Activated T-helper 2 cell treated with anti-CD3 and anti-CD28 coated beads, Interferon-gamma antibody, Interleukin-2, Interleukin-4, amounts not matched to agents 10 μg/mL and 5 μg/mL and 100 μg/mL, durations not matched to agents 14 hours and 24 hours and 36 hours (primary cell): Measurements from ENCODE around the gene GSX2. TPM values are rescaled to one million over a fixed set of nuclear protein-coding genes. Genes with fewer than 3 reads are reported as not detected.
"Not testable (repeated sequence)": the region's sequence is repeated elsewhere in the genome, so short reads cannot be mapped to it uniquely, and the experiment has no call there.

ENCODE experiments used
- DNase-seq: peaks from one replicate; pipeline ENCODE4 v3.0.0; 2021; ENCODE audit warnings: low spot score
- H3K27ac Mint-ChIP-seq: one replicate; pipeline ENCODE4 v1.8.0; 2021; ENCODE audit warnings: mixed read lengths
- H3K27me3 Mint-ChIP-seq: one replicate; pipeline ENCODE4 v1.8.0; 2021; ENCODE audit warnings: low read depth, mixed read lengths
- H3K36me3 Mint-ChIP-seq: one replicate; pipeline ENCODE4 v1.8.0; 2021; ENCODE audit warnings: low read depth, mixed read lengths
- H3K4me1 Mint-ChIP-seq: one replicate; pipeline ENCODE4 v1.8.0; 2021; ENCODE audit warnings: low read depth, mixed read lengths
- H3K4me3 Mint-ChIP-seq: one replicate; pipeline ENCODE4 v1.8.0; 2021; ENCODE audit warnings: low read depth, mild to moderate bottlenecking, moderate library complexity, mixed read lengths
- H3K9me3 Mint-ChIP-seq: one replicate; pipeline ENCODE4 v1.8.0; 2021; ENCODE audit warnings: mixed read lengths
- intact Hi-C: fragments of 100-400 bp; cut with micrococcal nuclease; formaldehyde crosslinking; loops from one replicate; pipeline ENCODE4 v1.15.1; 2023
- total RNA-seq: library from RNA; stranded (reverse); gene quantifications from 2 replicates; pipeline ENCODE4 v1.2.3, GENCODE V29; 2022

The GSX2 gene
- total RNA-seq, 1 donor from 2014 or later = not detected

- Mint-ChIP-seq H3K4me1 (peaks cover 26% of the 10 kb centered on the region), H3K4me3 (no peak overlapping the region), H3K36me3 (no peaks in the 10 kb centered on the region), H3K27ac (no peak overlapping the region), H3K9me3 (no peaks in the 10 kb centered on the region), H3K27me3 (peaks cover 89% of the 10 kb centered on the region)
- no peak for DNase-seq
- intact Hi-C loops = no loop called here
Observed at GRCh38 chr4:54098375-54098774, 1.6 kb upstream of the GSX2 start.

- DNase-seq = no peak
- Mint-ChIP-seq H3K27me3 (peaks cover 90% of the 10 kb centered on the region), H3K27ac (no peak overlapping the region), H3K36me3 (no peaks in the 10 kb centered on the region), H3K9me3 (no peaks in the 10 kb centered on the region), H3K4me3 (no peak overlapping the region), H3K4me1 (peaks cover 21% of the 10 kb centered on the region)
- intact Hi-C loops = no loop called here
Observed at GRCh38 chr4:54099287-54099747, 646 bp upstream of the GSX2 start.

GRCh38 chr4:54100595-54101189 lies 729 bp downstream of the GSX2 start:
- Mint-ChIP-seq H3K27me3 (peaks cover 89% of the 10 kb centered on the region), H3K4me3 (no peak overlapping the region), H3K4me1 (peaks cover 26% of the 10 kb centered on the region), H3K36me3 (no peaks in the 10 kb centered on the region), H3K27ac (no peak overlapping the region), H3K9me3 (no peaks in the 10 kb centered on the region)
- intact Hi-C loops = loop anchor here (1.0 to 2.0 kb wide), 2 partner anchors 7 to 192 kb away; no protein-coding TSS in a partner anchor
- no peak for DNase-seq

GRCh38 chr4:54101190-54102041 lies 1.5 kb downstream of the GSX2 start:
- intact Hi-C loops = loop anchor here (1.0 to 2.0 kb wide), 3 partner anchors 8 to 193 kb away; no protein-coding TSS in a partner anchor
- Mint-ChIP-seq H3K36me3 (no peaks in the 10 kb centered on the region), H3K27ac (no peak overlapping the region), H3K4me3 (peak overlapping the region; percentile 47), H3K27me3 (peaks cover 88% of the 10 kb centered on the region), H3K4me1 (peaks cover 26% of the 10 kb centered on the region), H3K9me3 (no peaks in the 10 kb centered on the region)
- DNase-seq = no peak

- Mint-ChIP-seq H3K4me1 (peaks cover 26% of the 10 kb centered on the region), H3K9me3 (no peaks in the 10 kb centered on the region), H3K27me3 (peaks cover 86% of the 10 kb centered on the region), H3K27ac (no peak overlapping the region), H3K36me3 (no peaks in the 10 kb centered on the region), H3K4me3 (no peak overlapping the region)
- intact Hi-C loops = loop anchor here (2.0 kb wide), 1 partner anchor 128 kb away; no protein-coding TSS in a partner anchor
- DNase-seq = no peak
Observed at GRCh38 chr4:54102531-54103106, 2.7 kb downstream of the GSX2 start.

GRCh38 chr4:54103190-54103574 lies 3.2 kb downstream of the GSX2 start:
- peaks cover 84% of the 10 kb centered on the region for H3K27me3 Mint-ChIP-seq
- H3K9me3 Mint-ChIP-seq = no peaks in the 10 kb centered on the region
- no peak for DNase-seq
- H3K4me1 Mint-ChIP-seq = peaks cover 28% of the 10 kb centered on the region
- H3K36me3 Mint-ChIP-seq = no peaks in the 10 kb centered on the region
- no peak overlapping the region for H3K4me3 Mint-ChIP-seq
- intact Hi-C loops = loop anchor here (2.0 kb wide), 1 partner anchor 128 kb away; no protein-coding TSS in a partner anchor
- H3K27ac Mint-ChIP-seq = no peak overlapping the region

GRCh38 chr4:54104907-54105306 lies 4.9 kb downstream of the GSX2 start:
- Mint-ChIP-seq H3K4me1 (peaks cover 23% of the 10 kb centered on the region), H3K36me3 (no peaks in the 10 kb centered on the region), H3K27ac (no peak overlapping the region), H3K4me3 (no peak overlapping the region), H3K27me3 (peaks cover 83% of the 10 kb centered on the region), H3K9me3 (no peaks in the 10 kb centered on the region)
- intact Hi-C loops = loop anchor here (5.0 kb wide), 1 partner anchor 552 kb away; the partner anchor contains the start of gene KIT
- no peak for DNase-seq

GRCh38 chr4:54107951-54108748 lies 8.2 kb downstream of the GSX2 start:
- Mint-ChIP-seq H3K36me3 (no peaks in the 10 kb centered on the region), H3K9me3 (no peaks in the 10 kb centered on the region), H3K27ac (no peak overlapping the region), H3K4me1 (peaks cover 14% of the 10 kb centered on the region), H3K27me3 (peaks cover 79% of the 10 kb centered on the region), H3K4me3 (no peak overlapping the region)
- no peak for DNase-seq
- intact Hi-C loops = loop anchor here (5.0 kb wide), 1 partner anchor 549 kb away; the partner anchor contains the start of gene KIT

GRCh38 chr4:54109241-54110018 lies 9.5 kb downstream of the GSX2 start:
- intact Hi-C loops = loop anchor here (5.0 kb wide), 1 partner anchor 548 kb away; the partner anchor contains the start of gene KIT
- Mint-ChIP-seq H3K4me1 (peaks cover 14% of the 10 kb centered on the region), H3K4me3 (no peak overlapping the region), H3K36me3 (no peaks in the 10 kb centered on the region), H3K9me3 (no peaks in the 10 kb centered on the region), H3K27ac (no peak overlapping the region), H3K27me3 (peaks cover 69% of the 10 kb centered on the region)
- DNase-seq = no peak

- Mint-ChIP-seq H3K27ac (no peak overlapping the region), H3K9me3 (no peaks in the 10 kb centered on the region), H3K36me3 (no peaks in the 10 kb centered on the region), H3K27me3 (peaks cover 65% of the 10 kb centered on the region), H3K4me1 (peaks cover 9% of the 10 kb centered on the region), H3K4me3 (no peak overlapping the region)
- no peak for DNase-seq
- intact Hi-C loops = no loop called here
Observed at GRCh38 chr4:54110019-54110416, 10.1 kb downstream of the GSX2 start.

- H3K27ac Mint-ChIP-seq, H3K4me1 Mint-ChIP-seq, intact Hi-C loops, DNase-seq, H3K9me3 Mint-ChIP-seq, H3K4me3 Mint-ChIP-seq, H3K36me3 Mint-ChIP-seq: not testable (repeated sequence)
- H3K27me3 Mint-ChIP-seq = peaks cover 45% of the 10 kb centered on the region
Observed at GRCh38 chr4:54113206-54113605, 13.2 kb downstream of the GSX2 start.
